PC-9 (cell line): ENCODE data around the gene FGD6. TPM values are rescaled to one million over a fixed set of nuclear protein-coding genes. Genes with fewer than 3 reads are reported as not detected.
"Not testable (repeated sequence)": the region's sequence is repeated elsewhere in the genome, so short reads cannot be mapped to it uniquely, and the experiment has no call there.

Source experiments
- BruUV-seq: library from RNA; stranded (reverse); fragments of 400-500 nt; replicated peaks from 2 replicates; lab custom pipeline; 2021; lab: Mats Ljungman, UMichigan
- CTCF ChIA-PET: fragments of 300-600 bp; sonication (Branson Sonifier 250); formaldehyde crosslinking; loops from one replicate; lab custom pipeline; 2022; ENCODE audit warnings: antibody characterized with exemption; lab: Charles Lee
- POLR2A ChIA-PET: fragments of 300-600 bp; sonication (Branson Sonifier 250); formaldehyde crosslinking; loops from one replicate; lab custom pipeline; 2022; ENCODE audit warnings: antibody characterized with exemption; ENCODE audit not compliant: unreplicated experiment; lab: Charles Lee
- DNase-seq, 2 experiments: peaks; one replicate each; pipeline versions ENCODE4 v3.0.0 to v3.0.0-alpha.2; 2015 to 2022; ENCODE audit warnings: mixed read lengths in 1 of 2
- H2AFZ ChIP-seq: fragments of 200-600 bp; sonication (generic); 2 replicates; pipeline ENCODE4 v1.8.1; 2017; ENCODE audit warnings: antibody characterized with exemption
- H3F3A ChIP-seq: fragments of 200-600 bp; sonication (generic); 2 replicates; pipeline ENCODE4 v1.8.1; 2017; ENCODE audit warnings: antibody characterized with exemption, mild to moderate bottlenecking, low read depth; ENCODE audit not compliant: insufficient read depth
- H3K27ac ChIP-seq: fragments of 200-600 bp; sonication (generic); 2 replicates; pipeline ENCODE4 v1.6.1; 2016; ENCODE audit warnings: mixed run types
- H3K27me3 ChIP-seq: fragments of 200-600 bp; sonication (generic); 2 replicates; pipeline ENCODE4 v1.6.1; 2016; ENCODE audit warnings: low read depth, mixed run types; ENCODE audit not compliant: insufficient read depth
- H3K36me3 ChIP-seq: fragments of 200-600 bp; sonication (generic); 2 replicates; pipeline ENCODE4 v1.6.1; 2016; ENCODE audit warnings: low read depth, mixed run types
- H3K4me1 ChIP-seq: fragments of 200-600 bp; sonication (generic); replicated peaks from 2 replicates; pipeline ENCODE4 v1.6.1; 2016; ENCODE audit warnings: mixed run types; ENCODE audit not compliant: insufficient read depth
- H3K4me2 ChIP-seq: fragments of 200-600 bp; sonication (generic); 2 replicates; pipeline ENCODE4 v1.6.1; 2017; ENCODE audit warnings: mixed run types
- H3K4me3 ChIP-seq: fragments of 200-600 bp; sonication (generic); 2 replicates; pipeline ENCODE4 v1.6.1; 2016; ENCODE audit warnings: mixed run types
- H3K79me2 ChIP-seq: fragments of 200-600 bp; sonication (generic); 2 replicates; pipeline ENCODE4 v1.6.1; 2017; ENCODE audit warnings: low read depth, mixed run types
- H3K9me2 ChIP-seq: fragments of 200-600 bp; sonication (generic); 2 replicates; pipeline ENCODE4 v1.8.1; 2017; ENCODE audit warnings: mild to moderate bottlenecking; ENCODE audit not compliant: insufficient read depth
- H3K9me3 ChIP-seq: fragments of 200-600 bp; sonication (generic); 2 replicates; pipeline ENCODE4 v1.8.1; 2016; ENCODE audit warnings: low read depth; ENCODE audit not compliant: insufficient read depth
- H4K20me1 ChIP-seq: fragments of 200-600 bp; sonication (generic); 2 replicates; pipeline ENCODE4 v1.8.1; 2017; ENCODE audit not compliant: insufficient read depth
- CTCF ChIP-seq: fragments of 200-600 bp; sonication (generic); conservative IDR thresholded peaks from 2 replicates; pipeline ENCODE4 v1.6.1; 2017; ENCODE audit warnings: mixed run types, antibody characterized with exemption, mild to moderate bottlenecking, moderate library complexity
- EZH2 ChIP-seq: fragments of 200-600 bp; sonication (generic); IDR thresholded peaks from 2 replicates; pipeline ENCODE4 v1.8.0; 2017; ENCODE audit warnings: antibody characterized with exemption, low read depth
- intact Hi-C: fragments of 100-400 bp; cut with micrococcal nuclease; formaldehyde crosslinking; loops from one replicate; pipeline ENCODE4 v1.10.0; 2022; ENCODE audit not compliant: unreplicated experiment
- total RNA-seq: library from RNA; stranded (reverse); gene quantifications from 2 replicates; pipeline ENCODE4 v1.2.3, GENCODE V29; 2021

Gene FGD6
- total RNA-seq, 1 experiment from 2014 or later = 22.0 TPM

GRCh38 chr12:95099270-95099790 lies 117.9 kb downstream of the FGD6 start:
- no peaks in the 10 kb centered on the region for H3K79me2 ChIP-seq
- H4K20me1 ChIP-seq = no peaks in the 10 kb centered on the region
- CTCF ChIA-PET = no interaction called here
- H3F3A ChIP-seq = peaks cover 49% of the 10 kb centered on the region
- H3K4me2 ChIP-seq = peak overlapping the region; percentile 51
- intact Hi-C loops = loop anchor here (2.0 kb wide), 1 partner anchor 27 kb away; the partner anchor contains the start of gene NR2C1
- peaks cover 10% of the 10 kb centered on the region for H3K36me3 ChIP-seq
- no peak overlapping the region for H2AFZ ChIP-seq
- H3K27ac ChIP-seq = peak overlapping the region; percentile 75
- no TSS peak for BruUV-seq
- H3K9me3 ChIP-seq = no peaks in the 10 kb centered on the region
- H3K9me2 ChIP-seq = no peaks in the 10 kb centered on the region
- POLR2A ChIA-PET = no interaction called here
- peaks cover 69% of the 10 kb centered on the region for H3K4me1 ChIP-seq
- H3K27me3 ChIP-seq = no peaks in the 10 kb centered on the region
- H3K4me3 ChIP-seq = no peak overlapping the region
- peak in 1 of 2 experiments; percentile 50 for DNase-seq
- TF ChIP-seq CTCF = no peak
- no peak for TF ChIP-seq EZH2

GRCh38 chr12:95096852-95097251 lies 120.4 kb downstream of the FGD6 start:
- ChIA-PET CTCF (no interaction called here), POLR2A (no interaction called here)
- H3K4me1 ChIP-seq = peaks cover 47% of the 10 kb centered on the region
- no peaks in the 10 kb centered on the region for H3K27me3 ChIP-seq
- no peak overlapping the region for H3K27ac ChIP-seq
- no peaks in the 10 kb centered on the region for H4K20me1 ChIP-seq
- no peaks in the 10 kb centered on the region for H3K79me2 ChIP-seq
- no peak overlapping the region for H2AFZ ChIP-seq
- H3K4me2 ChIP-seq = no peak overlapping the region
- BruUV-seq = no TSS peak
- H3K9me3 ChIP-seq = no peaks in the 10 kb centered on the region
- intact Hi-C loops = no loop called here
- no peaks in the 10 kb centered on the region for H3K9me2 ChIP-seq
- H3K4me3 ChIP-seq = no peak overlapping the region
- H3F3A ChIP-seq = peaks cover 29% of the 10 kb centered on the region
- TF ChIP-seq CTCF (no peak), EZH2 (no peak)
- peaks cover 23% of the 10 kb centered on the region for H3K36me3 ChIP-seq
- DNase-seq = no peak

GRCh38 chr12:95096378-95096777 lies 120.9 kb downstream of the FGD6 start:
- H3F3A ChIP-seq = peaks cover 29% of the 10 kb centered on the region
- no peak overlapping the region for H2AFZ ChIP-seq
- H3K9me3 ChIP-seq = no peaks in the 10 kb centered on the region
- H3K4me2 ChIP-seq = no peak overlapping the region
- H3K27ac ChIP-seq = no peak overlapping the region
- H3K79me2 ChIP-seq = no peaks in the 10 kb centered on the region
- peaks cover 27% of the 10 kb centered on the region for H3K36me3 ChIP-seq
- POLR2A ChIA-PET = no interaction called here
- CTCF ChIA-PET = interaction anchor here (0.5 kb wide), 1 partner anchor 14 kb away, joined by 4 read pairs; no protein-coding TSS in a partner anchor
- no peaks in the 10 kb centered on the region for H4K20me1 ChIP-seq
- BruUV-seq = no TSS peak
- H3K4me3 ChIP-seq = no peak overlapping the region
- H3K4me1 ChIP-seq = peaks cover 43% of the 10 kb centered on the region
- intact Hi-C loops = no loop called here
- DNase-seq = no peak
- H3K9me2 ChIP-seq = no peaks in the 10 kb centered on the region
- H3K27me3 ChIP-seq = no peaks in the 10 kb centered on the region
- TF ChIP-seq CTCF (no peak), EZH2 (no peak)

GRCh38 chr12:95095866-95096265 lies 121.4 kb downstream of the FGD6 start:
- H3K79me2 ChIP-seq = not testable (repeated sequence)

More at GRCh38 chr12:95095866-95096265, 121.4 kb downstream of the FGD6 start:
- Histone ChIP-seq H3F3A (peaks cover 29% of the 10 kb centered on the region), H3K36me3 (peaks cover 31% of the 10 kb centered on the region), H3K4me1 (peaks cover 41% of the 10 kb centered on the region)
- POLR2A ChIA-PET, H3K27ac ChIP-seq, intact Hi-C loops, H2AFZ ChIP-seq, H3K9me2 ChIP-seq, DNase-seq, H4K20me1 ChIP-seq, H3K27me3 ChIP-seq, H3K4me3 ChIP-seq, H3K4me2 ChIP-seq, H3K9me3 ChIP-seq, BruUV-seq: not testable (repeated sequence)
- CTCF ChIA-PET = interaction anchor here (0.5 kb wide), 1 partner anchor 13 kb away, joined by 4 read pairs; no protein-coding TSS in a partner anchor
